Loucy (cell line): Measurements from ENCODE around the gene SUMO1.

ENCODE experiments used
- H2AFZ ChIP-seq: fragments of 200-600 bp; sonication (generic); 2 replicates; pipeline ENCODE4 v1.6.0; 2016; ENCODE audit warnings: antibody characterized with exemption, mild to moderate bottlenecking, low read length, moderate library complexity
- H3F3A ChIP-seq: fragments of 200-600 bp; 2 replicates; pipeline ENCODE4 v1.6.0; 2016; ENCODE audit warnings: antibody characterized with exemption, low read depth, mild to moderate bottlenecking
- H3K27me3 ChIP-seq: fragments of 200-600 bp; sonication (generic); 2 replicates; pipeline ENCODE4 v1.6.1; 2014; ENCODE audit warnings: low read length, mild to moderate bottlenecking; ENCODE audit not compliant: insufficient read depth, poor library complexity, severe bottlenecking
- H3K36me3 ChIP-seq: fragments of 200-600 bp; sonication (generic); 2 replicates; pipeline ENCODE4 v1.6.1; 2016; ENCODE audit warnings: low read length; ENCODE audit not compliant: insufficient read depth
- H3K4me1 ChIP-seq: fragments of 200-600 bp; sonication (generic); 2 replicates; pipeline ENCODE4 v1.5.1; 2014; ENCODE audit warnings: low read length, mild to moderate bottlenecking; ENCODE audit not compliant: insufficient read depth, poor library complexity, severe bottlenecking
- H3K4me2 ChIP-seq: fragments of 200-600 bp; sonication (generic); 2 replicates; pipeline ENCODE4 v1.6.0; 2014; ENCODE audit warnings: antibody characterized with exemption, low read length, low read depth, mild to moderate bottlenecking; ENCODE audit not compliant: poor library complexity, severe bottlenecking
- H3K4me3 ChIP-seq: fragments of 200-600 bp; sonication (generic); 2 replicates; pipeline ENCODE4 v1.5.1; 2014; ENCODE audit warnings: low read length, mild to moderate bottlenecking, mixed read lengths; ENCODE audit not compliant: poor library complexity, severe bottlenecking
- H3K79me2 ChIP-seq: fragments of 200-600 bp; sonication (generic); 2 replicates; pipeline ENCODE4 v1.6.1; 2014; ENCODE audit warnings: low read length; ENCODE audit not compliant: insufficient read depth
- H3K9ac ChIP-seq: fragments of 200-600 bp; sonication (generic); 2 replicates; pipeline ENCODE4 v1.6.0; 2014; ENCODE audit warnings: mild to moderate bottlenecking, low read depth, low read length, moderate library complexity; ENCODE audit not compliant: poor library complexity, severe bottlenecking
- H3K9me2 ChIP-seq: fragments of 200-600 bp; sonication (generic); replicated peaks from 2 replicates; pipeline ENCODE4 v1.6.1; 2016; ENCODE audit warnings: low read depth, low read length, mixed read lengths
- H3K9me3 ChIP-seq: fragments of 200-600 bp; sonication (generic); 2 replicates; pipeline ENCODE4 v1.6.1; 2014; ENCODE audit warnings: mild to moderate bottlenecking, antibody characterized with exemption, low read length, low read depth; ENCODE audit not compliant: insufficient read depth
- H4K20me1 ChIP-seq: fragments of 200-600 bp; sonication (generic); 2 replicates; pipeline ENCODE4 v1.6.0; 2014; ENCODE audit warnings: antibody characterized with exemption, low read length, mild to moderate bottlenecking; ENCODE audit not compliant: insufficient read depth, poor library complexity, severe bottlenecking
- CTCF ChIP-seq: fragments of 200-600 bp; sonication (generic); conservative IDR thresholded peaks from 2 replicates; pipeline ENCODE4 v1.5.1; 2014; ENCODE audit warnings: mild to moderate bottlenecking, antibody characterized with exemption, low read length
- EZH2phosphoT487 ChIP-seq: fragments of 200-600 bp; IDR thresholded peaks from 2 replicates; pipeline ENCODE4 v1.6.1; 2018; ENCODE audit warnings: antibody characterized with exemption, mild to moderate bottlenecking, moderate library complexity, borderline replicate concordance

Gene SUMO1

DNA sequence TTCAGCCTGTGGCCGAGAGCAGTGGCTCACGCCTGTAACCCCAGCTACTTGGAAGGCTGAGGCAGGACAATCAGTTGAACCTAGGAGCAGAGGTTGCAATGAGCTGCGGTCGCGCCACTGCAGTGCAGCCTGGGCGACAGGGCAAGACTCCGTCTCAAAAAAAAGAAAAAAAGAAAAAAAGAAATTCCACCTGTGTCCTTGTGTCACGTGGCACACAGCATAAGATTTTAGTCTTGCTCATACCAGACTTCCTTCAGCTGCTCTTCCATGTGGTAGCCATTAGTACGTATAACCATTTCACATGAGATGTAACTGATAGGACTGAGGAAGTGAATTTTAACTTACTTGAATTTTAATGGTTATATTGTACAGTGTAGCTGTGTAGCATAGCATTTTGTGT is 31.2 kb upstream of the SUMO1 start:
- Histone ChIP-seq H3K9me3 (no peaks in the 10 kb centered on the region), H2AFZ (no peak overlapping the region), H3K9me2 (no peaks in the 10 kb centered on the region), H3K4me3 (peak overlapping the region; percentile 96), H3F3A (peaks cover 3% of the 10 kb centered on the region), H3K4me1 (peaks cover 44% of the 10 kb centered on the region), H4K20me1 (peaks cover 89% of the 10 kb centered on the region), H3K27me3 (no peaks in the 10 kb centered on the region), H3K79me2 (peaks cover 91% of the 10 kb centered on the region), H3K4me2 (peak overlapping the region; percentile 100), H3K36me3 (peaks cover 1% of the 10 kb centered on the region; the same call in 1 of the 2 replicates), H3K9ac (peak overlapping the region; percentile 41)
- TF ChIP-seq CTCF (no peak), EZH2phosphoT487 (no peak)

DNA sequence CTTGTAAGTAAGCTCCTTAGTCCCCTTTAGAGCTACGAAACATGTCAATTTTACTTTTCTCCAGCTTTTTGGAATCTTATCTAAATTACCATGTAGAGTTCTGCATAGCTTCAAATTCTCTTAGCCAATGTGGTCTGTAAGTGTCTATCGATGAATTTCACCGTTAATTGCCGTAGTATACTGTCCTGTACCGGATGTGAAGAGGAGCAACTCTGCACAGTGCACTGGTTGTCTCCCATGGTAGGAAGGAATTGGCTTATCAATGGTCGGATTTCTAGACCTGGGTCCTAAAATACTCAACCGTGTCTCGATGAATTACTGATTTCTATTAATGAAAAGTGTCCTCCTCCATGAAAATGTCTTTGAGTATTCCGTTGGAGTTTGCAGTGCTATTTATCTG is 29.1 kb upstream of the SUMO1 start:
- H3K9ac ChIP-seq: peak overlapping the region; percentile 95
- H3K9me3 ChIP-seq: no peaks in the 10 kb centered on the region
- H3K9me2 ChIP-seq: no peaks in the 10 kb centered on the region
- peak overlapping the region; percentile 96 for H3K4me3 ChIP-seq
- peaks cover 3% of the 10 kb centered on the region for H3F3A ChIP-seq
- no peaks in the 10 kb centered on the region for H3K27me3 ChIP-seq
- H3K4me1 ChIP-seq: peaks cover 31% of the 10 kb centered on the region
- H2AFZ ChIP-seq: no peak overlapping the region
- peaks cover 68% of the 10 kb centered on the region for H4K20me1 ChIP-seq
- no peaks in the 10 kb centered on the region for H3K36me3 ChIP-seq
- peaks cover 75% of the 10 kb centered on the region for H3K79me2 ChIP-seq
- TF ChIP-seq EZH2phosphoT487: no peak
- no peak for TF ChIP-seq CTCF
- peak overlapping the region; percentile 100 for H3K4me2 ChIP-seq

DNA sequence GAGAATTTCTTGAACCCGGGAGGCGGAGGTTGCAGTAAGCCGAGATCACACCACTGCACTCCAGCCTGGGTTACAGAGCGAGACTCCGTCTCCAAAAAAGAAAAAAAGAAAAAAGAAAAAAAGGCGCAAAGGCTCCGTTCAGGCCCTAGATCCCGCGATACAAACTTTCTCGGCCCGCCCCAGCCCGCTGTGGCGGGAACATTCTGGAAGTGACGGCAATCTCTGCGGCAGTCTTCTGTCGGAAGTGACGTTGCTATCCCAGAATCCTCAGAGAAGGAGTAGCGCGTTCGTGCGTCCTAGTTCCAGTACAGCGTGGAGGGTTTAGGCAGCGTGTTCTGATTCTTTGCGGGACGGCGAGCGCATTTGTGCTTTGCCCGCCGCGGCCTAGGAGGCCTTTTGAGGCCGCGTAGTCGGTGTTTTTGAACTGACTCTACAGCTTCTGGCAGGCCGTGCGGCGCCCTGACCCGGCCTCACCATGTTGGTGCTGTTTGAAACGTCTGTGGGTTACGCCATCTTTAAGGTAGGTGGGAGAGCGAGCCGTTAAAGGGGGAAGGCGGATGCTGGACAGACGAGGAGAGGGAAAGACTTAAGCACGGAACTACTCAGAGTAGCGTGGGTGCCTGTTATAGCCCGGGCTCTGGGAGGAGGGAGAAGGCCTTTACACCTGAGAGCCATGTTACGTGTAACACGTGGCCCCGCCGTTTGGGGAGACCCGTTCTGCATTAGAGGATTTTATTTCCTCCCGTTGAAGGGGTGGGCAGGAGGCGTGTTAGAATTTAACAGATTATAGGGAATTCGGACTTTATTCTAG is 27.3 kb upstream of the SUMO1 start, which contains the start of gene NOP58:
Gene NOP58, plus strand, starts transcription at position 297 of the 811 bp plus-strand sequence. Its CDS starts 179 bp downstream, at position 476.
- Histone ChIP-seq H3K27me3 (no peaks in the 10 kb centered on the region), H3K4me3 (peak within 1 kb of the TSS; percentile 96), H3F3A (peaks cover 3% of the 10 kb centered on the region), H3K9ac (peak within 1 kb of the TSS; percentile 95), H3K9me3 (no peaks in the 10 kb centered on the region), H3K79me2 (peaks cover 56% of the 10 kb centered on the region), H4K20me1 (peaks cover 49% of the 10 kb centered on the region), H2AFZ (peak within 1 kb of the TSS; percentile 95), H3K4me1 (peaks cover 21% of the 10 kb centered on the region), H3K9me2 (no peaks in the 10 kb centered on the region), H3K36me3 (no peaks in the 10 kb centered on the region), H3K4me2 (peak within 1 kb of the TSS; percentile 100)
- TF ChIP-seq CTCF: no peak
- no peak for TF ChIP-seq EZH2phosphoT487
